Breast epithelium (tissue), 3 donors: ENCODE results near the gene NCOR1.

Experiments
- POLR2A ChIP-seq: fragments of 450-650 bp; IDR thresholded peaks from one replicate; pipeline ENCODE4 v1.6.1; 2016; ENCODE audit warnings: antibody characterized with exemption, mild to moderate bottlenecking, moderate library complexity
- POLR2AphosphoS5 ChIP-seq, 3 donors: sonication (generic); formaldehyde crosslinking; IDR thresholded peaks; one replicate each; pipeline ENCODE4 v1.6.1; 2017; ENCODE audit warnings: antibody characterized with exemption in 3 of 3

GRCh38 chr17:16048811-16049449 lies 166.4 kb downstream of the NCOR1 start:
- TF ChIP-seq POLR2AphosphoS5 (IDR thresholded peaks at IDR 0.05) (no peak), POLR2A (no peak)
